H9 (cell line): Measurements from ENCODE around the gene YIPF3. TPM values are rescaled to one million over a fixed set of nuclear protein-coding genes. Genes with fewer than 3 reads are reported as not detected.

ENCODE experiments used
- DNase-seq: peaks from one replicate; pipeline ENCODE4 v3.0.0-alpha.2; 2017
- H2AFZ ChIP-seq: one replicate; pipeline ENCODE4 v1.6.1; 2013; ENCODE audit warnings: mild to moderate bottlenecking, low read length, control low read depth, moderate library complexity
- H2AK5ac ChIP-seq: 2 replicates; pipeline ENCODE4 v1.6.1; 2013; ENCODE audit warnings: low read length, control low read depth, mixed read lengths; ENCODE audit not compliant: insufficient read length
- H2BK120ac ChIP-seq: one replicate; pipeline ENCODE4 v1.6.1; 2013; ENCODE audit warnings: low read depth, mild to moderate bottlenecking, low read length, control low read depth, inconsistent platforms; ENCODE audit not compliant: poor library complexity, severe bottlenecking
- H2BK12ac ChIP-seq: 2 replicates; pipeline ENCODE4 v1.6.1; 2013; ENCODE audit warnings: low read length, control low read depth, mixed read lengths, low read depth; ENCODE audit not compliant: insufficient read length
- H2BK15ac ChIP-seq: 2 replicates; pipeline ENCODE4 v1.6.1; 2013; ENCODE audit warnings: low read depth, low read length, control low read depth
- H2BK20ac ChIP-seq: one replicate; pipeline ENCODE4 v1.6.1; 2013; ENCODE audit warnings: low read depth, mild to moderate bottlenecking, low read length, control low read depth, inconsistent platforms; ENCODE audit not compliant: poor library complexity, severe bottlenecking
- H2BK5ac ChIP-seq: 2 replicates; pipeline ENCODE4 v1.6.1; 2013; ENCODE audit warnings: low read length, control low read depth, mixed read lengths; ENCODE audit not compliant: insufficient read length
- H3K14ac ChIP-seq: 2 replicates; pipeline ENCODE4 v1.6.1; 2013; ENCODE audit warnings: low read length, control low read depth; ENCODE audit not compliant: insufficient read depth
- H3K18ac ChIP-seq: 2 replicates; pipeline ENCODE4 v1.6.1; 2013; ENCODE audit warnings: low read depth, mild to moderate bottlenecking, mixed read lengths, low read length, control low read depth; ENCODE audit not compliant: insufficient read length
- H3K23ac ChIP-seq: 2 replicates; pipeline ENCODE4 v1.6.1; 2013; ENCODE audit warnings: low read length, control low read depth, mixed read lengths, low read depth; ENCODE audit not compliant: insufficient read length
- H3K23me2 ChIP-seq: 2 replicates; pipeline ENCODE4 v1.6.1; 2013; ENCODE audit warnings: low read depth, mild to moderate bottlenecking, mixed read lengths, low read length, control low read depth; ENCODE audit not compliant: insufficient read length, poor library complexity, severe bottlenecking
- H3K27ac ChIP-seq: 2 replicates; pipeline ENCODE4 v1.5.1; 2013; ENCODE audit warnings: low read length, control low read depth, mixed read lengths, low read depth; ENCODE audit not compliant: insufficient read length
- H3K27me3 ChIP-seq: 2 replicates; pipeline ENCODE4 v1.6.1; 2013; ENCODE audit warnings: low read length, control low read depth, inconsistent platforms; ENCODE audit not compliant: insufficient read depth
- H3K4ac ChIP-seq: 2 replicates; pipeline ENCODE4 v1.6.1; 2013; ENCODE audit warnings: low read depth, mild to moderate bottlenecking, control low read depth, inconsistent platforms, low read length, moderate library complexity
- H3K4me1 ChIP-seq: 2 replicates; pipeline ENCODE4 v1.6.1; 2013; ENCODE audit warnings: low read length, control low read depth, inconsistent platforms; ENCODE audit not compliant: insufficient read depth
- H3K4me2 ChIP-seq: 2 replicates; pipeline ENCODE4 v1.6.1; 2013; ENCODE audit warnings: low read length, control low read depth, mixed read lengths; ENCODE audit not compliant: insufficient read length, insufficient read depth
- H3K56ac ChIP-seq: 2 replicates; pipeline ENCODE4 v1.6.1; 2013; ENCODE audit warnings: low read depth, mild to moderate bottlenecking, mixed read lengths, low read length, control low read depth; ENCODE audit not compliant: insufficient read length
- H3K79me1 ChIP-seq: 2 replicates; pipeline ENCODE4 v1.6.1; 2013; ENCODE audit warnings: low read depth, mild to moderate bottlenecking, moderate library complexity, low read length, control low read depth, inconsistent platforms; ENCODE audit not compliant: insufficient read depth, poor library complexity, severe bottlenecking
- H3K79me2 ChIP-seq: 2 replicates; pipeline ENCODE4 v1.6.1; 2013; ENCODE audit warnings: low read length, control low read depth, inconsistent platforms; ENCODE audit not compliant: insufficient read depth
- H3K9ac ChIP-seq: 2 replicates; pipeline ENCODE4 v1.6.1; 2013; ENCODE audit warnings: low read length, control low read depth, mixed read lengths; ENCODE audit not compliant: insufficient read length; ENCODE audit errors: extremely low read depth
- H3K9me3 ChIP-seq: one replicate; pipeline ENCODE4 v1.6.1; 2013; ENCODE audit warnings: low read depth, low read length, inconsistent platforms; ENCODE audit not compliant: control insufficient read depth
- H3T11ph ChIP-seq: one replicate; pipeline ENCODE4 v1.6.1; 2013; ENCODE audit warnings: mild to moderate bottlenecking, low read length, control low read depth, inconsistent platforms
- H4K20me1 ChIP-seq: one replicate; pipeline ENCODE4 v1.6.1; 2013; ENCODE audit not compliant: control insufficient read depth, insufficient read length, insufficient read depth
- H4K5ac ChIP-seq: 2 replicates; pipeline ENCODE4 v1.6.1; 2013; ENCODE audit warnings: low read depth, mild to moderate bottlenecking, mixed read lengths, low read length, control low read depth; ENCODE audit not compliant: insufficient read length
- H4K8ac ChIP-seq: replicated peaks from 2 replicates; pipeline ENCODE4 v1.6.1; 2013; ENCODE audit warnings: low read length, control low read depth, mixed read lengths, low read depth; ENCODE audit not compliant: insufficient read length
- H4K91ac ChIP-seq: 2 replicates; pipeline ENCODE4 v1.6.1; 2013; ENCODE audit warnings: low read depth, mild to moderate bottlenecking, moderate library complexity, mixed read lengths, low read length, control low read depth; ENCODE audit not compliant: insufficient read length
- H3K27ac Mint-ChIP-seq, 3 experiments: 2 replicates in 2 of 3; 3 replicates in 1 of 3; pipeline ENCODE4 v1.8.0; 2020 to 2021; ENCODE audit warnings: mixed read lengths in 3 of 3, mild to moderate bottlenecking in 1 of 3, moderate library complexity in 1 of 3
- H3K27me3 Mint-ChIP-seq: 2 replicates; pipeline ENCODE4 v1.8.0; 2021; ENCODE audit warnings: low read depth, mild to moderate bottlenecking, moderate library complexity, mixed read lengths
- H3K36me3 Mint-ChIP-seq, 3 experiments: 2 replicates in 2 of 3; 3 replicates in 1 of 3; pipeline ENCODE4 v1.8.0; 2020 to 2021; ENCODE audit warnings: low read depth in 3 of 3, mixed read lengths in 3 of 3; ENCODE audit not compliant: insufficient read depth in 1 of 3
- H3K4me1 Mint-ChIP-seq, 2 experiments: 2 replicates each; pipeline ENCODE4 v1.8.0; 2020; ENCODE audit warnings: mixed read lengths in 2 of 2
- H3K4me3 Mint-ChIP-seq, 2 experiments: 2 replicates in 1 of 2; 3 replicates in 1 of 2; pipeline ENCODE4 v1.8.0; 2020 to 2021; ENCODE audit warnings: mild to moderate bottlenecking in 2 of 2, mixed read lengths in 2 of 2, moderate library complexity in 1 of 2
- H3K9me3 Mint-ChIP-seq, 2 experiments: 2 replicates in 1 of 2; 3 replicates in 1 of 2; pipeline ENCODE4 v1.8.0; 2020; ENCODE audit warnings: mild to moderate bottlenecking in 2 of 2, mixed read lengths in 2 of 2, moderate library complexity in 1 of 2
- WGBS: extraction: QIAGEN DNeasy Blood & Tissue Kit; methylation state at CpG from one replicate; pipeline ENCODE4 v1.1.7; 2013; ENCODE audit warnings: missing lambda C conversion rate, low lambda C conversion rate, mixed read lengths; ENCODE audit not compliant: insufficient read length; ENCODE audit errors: extremely low coverage; 5-methylcytosine and 5-hydroxymethylcytosine counted together
- total RNA-seq: library from RNA; stranded (reverse); gene quantifications from 2 replicates; pipeline ENCODE4 v1.2.1, GENCODE V29; 2021
- TF ChIP-seq, protein P1 (sequence below): fragments of 200-600 bp; sonication (generic); conservative IDR thresholded peaks from 3 replicates; pipeline ENCODE4 v1.8.0; 2021; ENCODE audit warnings: antibody characterized with exemption, mild to moderate bottlenecking

The YIPF3 gene
- total RNA-seq, 1 experiment from 2014 or later: 84.5 TPM

DNA sequence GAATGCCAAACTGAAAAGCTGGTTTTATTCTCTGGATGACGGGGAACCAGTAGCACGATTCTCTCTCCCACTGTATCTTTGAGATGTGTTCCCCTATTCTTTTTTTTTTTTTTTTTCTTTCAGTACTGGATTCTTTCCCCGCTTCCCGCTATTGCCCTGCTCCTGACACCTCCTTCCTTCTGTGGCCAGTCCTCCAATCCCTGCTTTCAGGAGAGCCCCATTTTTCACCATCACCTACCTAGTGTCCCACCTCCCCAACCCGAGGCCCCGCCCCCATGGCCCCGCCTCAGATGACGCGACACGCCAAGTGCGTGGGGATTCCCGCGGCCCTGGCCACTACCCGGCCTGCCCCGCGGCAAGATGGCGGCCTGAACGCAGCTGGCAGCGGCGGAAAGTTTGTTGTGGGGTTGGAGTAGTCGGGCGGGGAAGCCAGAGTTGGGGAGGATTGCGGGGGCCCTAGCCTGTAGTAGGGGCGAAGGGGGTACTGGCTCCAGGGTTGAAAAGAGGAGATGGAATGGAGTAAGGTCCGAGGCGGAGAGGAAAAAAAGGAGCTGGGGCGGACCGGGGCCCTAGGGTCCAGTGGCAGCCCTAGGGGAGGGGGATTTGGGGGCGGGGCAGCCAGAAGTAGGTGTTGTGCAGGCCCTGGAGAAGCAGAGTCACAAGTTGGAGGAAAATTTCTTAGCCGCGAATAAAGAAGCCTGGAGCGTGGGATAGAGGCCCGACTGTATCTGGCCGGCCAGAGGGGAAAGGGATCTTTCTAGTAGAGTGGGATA, 39.3 kb downstream of the YIPF3 start, which contains the start of gene TJAP1:
TJAP1 (plus strand) TSS at position 336 of the 773 bp plus-strand sequence. CDS start 21,432 bp downstream, outside the sequence.
- Mint-ChIP-seq H3K27ac (peak within 1 kb of the TSS; percentile 62 to 88 (median 85)), H3K27me3 (no peaks in the 10 kb centered on the region; the same call in 1 of the 2 replicates), H3K9me3 (no peaks in the 10 kb centered on the region), H3K4me3 (peak within 1 kb of the TSS; percentile 87 to 95), H3K4me1 (peaks cover 39 to 47% of the 10 kb centered on the region in 2 experiments), H3K36me3 (peaks cover 0 to 3% (median 0%) of the 10 kb centered on the region in 3 experiments; a peak in 1 of 7 replicates)
- H4K5ac ChIP-seq: no peak within 1 kb of the TSS
- WGBS: no CpG with 5 or more reads among the region's 34 CpGs
- H3K23me2 ChIP-seq: peaks cover 10% of the 10 kb centered on the region
- H3K27me3 ChIP-seq: no peaks in the 10 kb centered on the region
- no peak within 1 kb of the TSS for H2BK20ac ChIP-seq
- H3K4ac ChIP-seq: no peak within 1 kb of the TSS
- no peak within 1 kb of the TSS for H4K8ac ChIP-seq
- H3K4me2 ChIP-seq: peak within 1 kb of the TSS; percentile 81
- no peak within 1 kb of the TSS for H2BK15ac ChIP-seq
- TF ChIP-seq, protein P1, sequence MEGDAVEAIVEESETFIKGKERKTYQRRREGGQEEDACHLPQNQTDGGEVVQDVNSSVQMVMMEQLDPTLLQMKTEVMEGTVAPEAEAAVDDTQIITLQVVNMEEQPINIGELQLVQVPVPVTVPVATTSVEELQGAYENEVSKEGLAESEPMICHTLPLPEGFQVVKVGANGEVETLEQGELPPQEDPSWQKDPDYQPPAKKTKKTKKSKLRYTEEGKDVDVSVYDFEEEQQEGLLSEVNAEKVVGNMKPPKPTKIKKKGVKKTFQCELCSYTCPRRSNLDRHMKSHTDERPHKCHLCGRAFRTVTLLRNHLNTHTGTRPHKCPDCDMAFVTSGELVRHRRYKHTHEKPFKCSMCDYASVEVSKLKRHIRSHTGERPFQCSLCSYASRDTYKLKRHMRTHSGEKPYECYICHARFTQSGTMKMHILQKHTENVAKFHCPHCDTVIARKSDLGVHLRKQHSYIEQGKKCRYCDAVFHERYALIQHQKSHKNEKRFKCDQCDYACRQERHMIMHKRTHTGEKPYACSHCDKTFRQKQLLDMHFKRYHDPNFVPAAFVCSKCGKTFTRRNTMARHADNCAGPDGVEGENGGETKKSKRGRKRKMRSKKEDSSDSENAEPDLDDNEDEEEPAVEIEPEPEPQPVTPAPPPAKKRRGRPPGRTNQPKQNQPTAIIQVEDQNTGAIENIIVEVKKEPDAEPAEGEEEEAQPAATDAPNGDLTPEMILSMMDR: no peak
- no peak within 1 kb of the TSS for H2BK12ac ChIP-seq
- no peak within 1 kb of the TSS for H3T11ph ChIP-seq
- no peak within 1 kb of the TSS for H4K91ac ChIP-seq
- H3K14ac ChIP-seq: peak within 1 kb of the TSS; percentile 93
- peaks cover 15% of the 10 kb centered on the region for H3K79me2 ChIP-seq
- H2AFZ ChIP-seq: peak within 1 kb of the TSS; percentile 52
- H3K79me1 ChIP-seq: peaks cover 7% of the 10 kb centered on the region
- H3K18ac ChIP-seq: peak within 1 kb of the TSS; percentile 82
- DNase-seq: peak; percentile 96
- peaks cover 14% of the 10 kb centered on the region; the same call in 1 of the 2 replicates for H3K4me1 ChIP-seq
- no peaks in the 10 kb centered on the region for H4K20me1 ChIP-seq
- H3K56ac ChIP-seq: no peak within 1 kb of the TSS
- no peak within 1 kb of the TSS for H3K27ac ChIP-seq
- no peak within 1 kb of the TSS for H2BK5ac ChIP-seq
- H2BK120ac ChIP-seq: no peak within 1 kb of the TSS
- H3K23ac ChIP-seq: no peak within 1 kb of the TSS
- H3K9me3 ChIP-seq: no peaks in the 10 kb centered on the region
- peak within 1 kb of the TSS; percentile 72 for H3K9ac ChIP-seq
- H2AK5ac ChIP-seq: no peak within 1 kb of the TSS
